PC-3 (cell line): Measurements from ENCODE around the gene ZBTB49. TPM values are rescaled to one million over a fixed set of nuclear protein-coding genes. Genes with fewer than 3 reads are reported as not detected.

Source experiments
- ATAC-seq: fragments of 200-7000 bp; cut with Tn5 transposase; 2 replicates; pipeline ENCODE4 v1.9.1; 2020; ENCODE audit warnings: mild to moderate bottlenecking, moderate library complexity
- BruUV-seq: library from RNA; stranded (reverse); fragments of 400-500 nt; replicated peaks from 2 replicates; lab custom pipeline; 2021; lab: Mats Ljungman, UMichigan
- CTCF ChIA-PET: fragments of 300-600 bp; sonication (Branson Sonifier 250); formaldehyde crosslinking; loops from one replicate; lab custom pipeline; 2022; ENCODE audit warnings: antibody characterized with exemption; lab: Charles Lee
- POLR2A ChIA-PET: fragments of 300-600 bp; sonication (Branson Sonifier 250); formaldehyde crosslinking; loops from one replicate; lab custom pipeline; 2022; ENCODE audit warnings: antibody characterized with exemption; ENCODE audit not compliant: unreplicated experiment; lab: Charles Lee
- DNase-seq: peaks from one replicate; pipeline ENCODE4 v3.0.0-alpha.2; 2015
- H2AFZ ChIP-seq: fragments of 300-600 bp; sonication (generic); 2 replicates; pipeline ENCODE4 v1.6.0; 2016; ENCODE audit warnings: antibody characterized with exemption, low read length
- H3F3A ChIP-seq: fragments of 300-600 bp; sonication (generic); one replicate; pipeline ENCODE4 v1.6.0; 2017; ENCODE audit warnings: antibody characterized with exemption, low read length, control low read depth, mild to moderate bottlenecking; ENCODE audit not compliant: unreplicated experiment
- H3K27ac ChIP-seq: fragments of 300-600 bp; sonication (generic); 2 replicates; pipeline ENCODE4 v1.5.1; 2016; ENCODE audit warnings: mild to moderate bottlenecking, low read length
- H3K27me3 ChIP-seq: fragments of 300-600 bp; sonication (generic); 2 replicates; pipeline ENCODE4 v1.6.1; 2016; ENCODE audit warnings: low read length, mixed read lengths
- H3K36me3 ChIP-seq: fragments of 300-600 bp; sonication (generic); 2 replicates; pipeline ENCODE4 v1.6.1; 2016; ENCODE audit warnings: low read depth, mixed run types, low read length, mixed read lengths
- H3K4me1 ChIP-seq: fragments of 300-600 bp; sonication (generic); 2 replicates; pipeline ENCODE4 v1.5.1; 2016; ENCODE audit warnings: low read length; ENCODE audit not compliant: insufficient read depth
- H3K4me2 ChIP-seq: fragments of 300-600 bp; sonication (generic); 2 replicates; pipeline ENCODE4 v1.6.0; 2016; ENCODE audit warnings: low read length
- H3K4me3 ChIP-seq: fragments of 300-600 bp; sonication (generic); 2 replicates; pipeline ENCODE4 v1.5.1; 2016; ENCODE audit warnings: mild to moderate bottlenecking, low read length, mixed read lengths
- H3K79me2 ChIP-seq: fragments of 300-600 bp; sonication (generic); 2 replicates; pipeline ENCODE4 v1.6.1; 2017; ENCODE audit warnings: low read length, mixed read lengths
- H3K9ac ChIP-seq: fragments of 300-600 bp; sonication (generic); 2 replicates; pipeline ENCODE4 v1.6.0; 2016; ENCODE audit warnings: mild to moderate bottlenecking, low read length
- H3K9me2 ChIP-seq: fragments of 300-600 bp; sonication (generic); replicated peaks from 2 replicates; pipeline ENCODE4 v1.6.1; 2016; ENCODE audit warnings: mixed run types, low read length, mixed read lengths
- H3K9me3 ChIP-seq: fragments of 300-600 bp; sonication (generic); 2 replicates; pipeline ENCODE4 v1.6.1; 2016; ENCODE audit warnings: low read length, mixed read lengths
- H4K20me1 ChIP-seq: fragments of 300-600 bp; sonication (generic); 2 replicates; pipeline ENCODE4 v1.6.1; 2016; ENCODE audit warnings: low read length, mixed read lengths
- CTCF ChIP-seq: fragments of 300-600 bp; sonication (generic); conservative IDR thresholded peaks from 2 replicates; pipeline ENCODE4 v1.5.1; 2017; ENCODE audit warnings: antibody characterized with exemption, low read depth, mild to moderate bottlenecking, low read length
- EZH2 ChIP-seq: fragments of 300-600 bp; sonication (generic); IDR thresholded peaks from one replicate; pipeline ENCODE4 v1.6.1; 2017; ENCODE audit warnings: antibody characterized with exemption, mild to moderate bottlenecking, low read length; ENCODE audit not compliant: unreplicated experiment
- EZH2phosphoT487 ChIP-seq: fragments of 300-600 bp; sonication (generic); IDR thresholded peaks from 2 replicates; pipeline ENCODE4 v1.6.1; 2018; ENCODE audit warnings: mild to moderate bottlenecking, antibody characterized with exemption, low read length, borderline replicate concordance
- intact Hi-C: fragments of 100-400 bp; cut with micrococcal nuclease; formaldehyde crosslinking; loops from 2 replicates; pipeline ENCODE4 v1.9.0; 2023
- total RNA-seq: library from RNA; depleted of rRNA; stranded (reverse); fragments of >200 nt; gene quantifications from 2 replicates; pipeline ENCODE4 v1.2.3, GENCODE V29; 2014

Gene ZBTB49
- total RNA-seq, 1 experiment from 2014 or later, result 1.1 TPM

GRCh38 chr4:4338210-4339001, 48.4 kb downstream of the ZBTB49 start:
- TF ChIP-seq EZH2, result no peak
- TF ChIP-seq CTCF, result no peak
- TF ChIP-seq EZH2phosphoT487, result no peak
- Histone ChIP-seq H4K20me1 (no peaks in the 10 kb centered on the region), H3K36me3 (no peaks in the 10 kb centered on the region), H3F3A (no peaks in the 10 kb centered on the region), H3K4me2 (no peak overlapping the region), H3K27me3 (no peaks in the 10 kb centered on the region), H3K27ac (no peak overlapping the region), H3K79me2 (no peaks in the 10 kb centered on the region), H3K9ac (no peak overlapping the region), H3K4me3 (no peak overlapping the region), H3K9me3 (no peaks in the 10 kb centered on the region), H3K4me1 (no peaks in the 10 kb centered on the region), H3K9me2 (no peaks in the 10 kb centered on the region), H2AFZ (no peak overlapping the region)
- POLR2A ChIA-PET, result no interaction called here
- DNase-seq, result no peak
- ATAC-seq, result no peak
- intact Hi-C loops, result no loop called here
- BruUV-seq, result no TSS peak
- CTCF ChIA-PET, result no interaction called here

- intact Hi-C loops, result no loop called here
- no peaks in the 10 kb centered on the region for H3K36me3 ChIP-seq
- H4K20me1 ChIP-seq, result no peaks in the 10 kb centered on the region
- no peaks in the 10 kb centered on the region for H3K9me3 ChIP-seq
- H3K9me2 ChIP-seq, result no peaks in the 10 kb centered on the region
- H3K9ac ChIP-seq, result no peak overlapping the region
- H3K79me2 ChIP-seq, result no peaks in the 10 kb centered on the region
- H3K27ac ChIP-seq, result no peak overlapping the region
- no peaks in the 10 kb centered on the region for H3K27me3 ChIP-seq
- no peak overlapping the region for H2AFZ ChIP-seq
- ChIA-PET CTCF (no interaction called here), POLR2A (no interaction called here)
- no TSS peak for BruUV-seq
- ATAC-seq, result no peak
- TF ChIP-seq CTCF (no peak), EZH2 (no peak), EZH2phosphoT487 (no peak)
- H3K4me2 ChIP-seq, result no peak overlapping the region
- no peak overlapping the region for H3K4me3 ChIP-seq
- no peaks in the 10 kb centered on the region for H3K4me1 ChIP-seq
- H3F3A ChIP-seq, result no peaks in the 10 kb centered on the region
- DNase-seq, result no peak
Measured at GRCh38 chr4:4339504-4340085, 49.5 kb downstream of the ZBTB49 start.
